HG02885 (cell line): ENCODE results near the gene CCNL1.
"Not testable (repeated sequence)": the region's sequence is repeated elsewhere in the genome, so short reads cannot be mapped to it uniquely, and the experiment has no call there.

Experiments
- ATAC-seq: cut with Tn5 transposase; IDR thresholded peaks from one replicate; pipeline ENCODE4 v1.9.1; 2021; ENCODE audit warnings: mild to moderate bottlenecking; ENCODE audit not compliant: unreplicated experiment, poor library complexity

Gene CCNL1

GRCh38 chr3:157173343-157173742 lies 13.4 kb upstream of the CCNL1 start:
- ATAC-seq: not testable (repeated sequence)

- no peak for ATAC-seq
Measured at GRCh38 chr3:157172746-157173145, 12.8 kb upstream of the CCNL1 start.

- no peak for ATAC-seq
Measured at GRCh38 chr3:157170861-157171260, 10.9 kb upstream of the CCNL1 start.

DNA sequence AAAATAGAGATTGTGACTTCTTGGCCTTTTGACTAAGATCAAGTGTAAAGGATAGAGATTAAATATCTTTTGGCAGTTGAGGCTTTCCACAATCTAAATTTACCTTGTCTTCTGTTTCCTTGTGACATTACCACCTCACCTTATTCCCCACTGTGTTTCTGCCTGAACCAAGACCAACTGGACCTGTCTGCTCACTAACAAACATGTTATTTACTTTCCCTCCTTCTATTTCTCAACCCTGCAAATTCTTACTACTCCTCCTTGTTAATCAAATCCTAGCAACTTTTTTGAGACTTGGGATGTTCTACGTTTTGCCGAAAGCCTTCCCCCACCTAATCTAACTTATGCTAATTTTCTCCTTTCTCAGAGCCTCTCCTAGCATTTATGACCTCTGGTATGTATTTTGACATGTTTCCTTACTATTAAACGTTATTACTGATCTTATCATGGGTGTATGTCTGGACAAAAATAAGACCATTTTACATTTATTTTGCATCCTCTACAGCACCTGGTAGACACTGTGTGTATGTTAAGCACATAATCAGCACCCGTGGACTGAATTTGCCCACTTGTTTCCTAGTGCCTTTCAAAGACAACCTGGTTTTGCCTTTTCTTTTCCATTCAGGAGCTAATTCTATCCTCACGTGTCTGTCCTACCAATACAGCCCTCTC lies 7.6 kb upstream of the CCNL1 start:
- no peak for ATAC-seq

DNA sequence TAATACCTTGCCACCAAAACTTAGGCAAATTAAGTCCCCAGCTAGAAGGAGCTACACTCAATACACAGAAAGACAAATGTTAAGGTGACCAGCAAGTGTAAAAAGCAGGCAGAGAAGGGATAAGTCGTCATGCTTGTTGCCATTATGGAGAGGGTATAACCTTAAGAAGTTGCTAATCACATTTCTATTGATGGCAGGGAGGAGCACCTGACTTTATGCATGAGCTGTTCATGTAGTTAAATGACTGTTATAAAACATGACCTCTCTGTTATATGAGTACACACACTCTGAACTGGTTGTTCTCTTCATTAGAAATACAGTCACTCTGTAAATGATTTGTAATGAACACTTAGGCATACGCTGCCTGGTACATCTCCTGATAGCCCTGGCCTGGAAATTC lies 6.6 kb upstream of the CCNL1 start:
- peak; percentile 70 for ATAC-seq

GRCh38 chr3:157166115-157166514 lies 6.2 kb upstream of the CCNL1 start:
- no peak for ATAC-seq

GRCh38 chr3:157163217-157163953 lies 3.4 kb upstream of the CCNL1 start:
- ATAC-seq: no peak

DNA sequence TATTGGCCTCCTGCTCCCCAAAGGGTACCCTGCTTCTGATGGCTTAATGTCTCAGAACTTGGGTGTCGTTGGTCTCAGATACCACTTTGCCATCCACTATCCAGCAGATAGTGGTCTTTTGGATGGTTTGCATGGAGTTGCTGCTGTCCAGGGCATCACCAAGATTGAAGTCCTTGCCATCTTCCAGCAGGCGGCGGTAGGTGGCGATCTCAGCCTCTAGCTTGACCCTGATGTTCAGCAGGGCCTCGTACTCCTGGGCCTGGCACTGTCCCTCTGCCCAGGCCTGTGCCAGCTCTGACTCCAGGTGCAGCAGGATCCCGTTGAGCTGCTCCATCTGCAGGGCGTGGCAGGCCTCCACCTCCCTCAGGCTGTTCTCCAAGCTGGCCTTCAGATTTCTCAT lies 2.7 kb upstream of the CCNL1 start:
- not testable (repeated sequence) for ATAC-seq

DNA sequence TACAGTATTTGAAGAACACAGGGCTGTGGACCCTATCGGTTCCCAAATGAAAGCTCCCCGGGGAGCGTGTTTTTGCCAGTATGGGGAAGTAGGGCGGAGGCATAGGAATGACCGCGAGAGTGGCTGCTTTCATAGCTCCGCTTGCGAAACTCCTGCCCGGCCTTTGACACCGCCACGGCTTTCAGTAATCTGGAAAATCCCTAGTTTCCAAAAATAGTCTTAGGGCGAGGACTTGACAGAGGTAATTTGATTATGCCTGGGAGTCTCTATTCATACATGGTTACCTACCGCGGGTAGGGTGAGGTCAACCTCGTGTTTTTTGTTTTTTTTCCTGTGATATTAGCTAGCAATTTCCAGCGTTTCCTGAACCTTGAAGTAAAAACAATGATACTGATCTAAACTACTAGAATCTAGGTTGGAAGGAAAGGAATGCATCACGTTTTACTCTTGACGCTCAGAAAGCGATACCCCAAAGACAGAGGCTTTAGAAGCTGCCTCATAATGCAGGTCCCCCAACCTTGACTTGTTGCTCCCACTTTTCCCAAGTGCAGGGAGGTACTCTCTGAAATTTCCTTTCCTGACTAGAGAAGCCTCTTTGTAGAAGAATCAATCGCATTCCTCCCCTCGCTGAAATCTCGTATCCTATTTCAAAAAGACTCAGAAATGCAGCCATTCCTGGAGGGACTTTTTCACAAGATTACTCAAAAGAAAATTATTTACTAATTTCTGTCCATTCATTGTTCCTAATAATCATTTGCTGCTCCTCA lies 894 bp upstream of the CCNL1 start:
- ATAC-seq: peak; percentile 38

GRCh38 chr3:157159037-157159761 lies 748 bp downstream of the CCNL1 start:
- peak; percentile 50 for ATAC-seq

GRCh38 chr3:157157836-157158235 lies 2.1 kb downstream of the CCNL1 start:
- ATAC-seq: no peak

- no peak for ATAC-seq
Measured at GRCh38 chr3:157156837-157157635, 2.9 kb downstream of the CCNL1 start.

- ATAC-seq: no peak
Measured at GRCh38 chr3:157155591-157155990, 4.4 kb downstream of the CCNL1 start.

GRCh38 chr3:157154563-157155330 lies 5.2 kb downstream of the CCNL1 start:
- ATAC-seq: no peak

DNA sequence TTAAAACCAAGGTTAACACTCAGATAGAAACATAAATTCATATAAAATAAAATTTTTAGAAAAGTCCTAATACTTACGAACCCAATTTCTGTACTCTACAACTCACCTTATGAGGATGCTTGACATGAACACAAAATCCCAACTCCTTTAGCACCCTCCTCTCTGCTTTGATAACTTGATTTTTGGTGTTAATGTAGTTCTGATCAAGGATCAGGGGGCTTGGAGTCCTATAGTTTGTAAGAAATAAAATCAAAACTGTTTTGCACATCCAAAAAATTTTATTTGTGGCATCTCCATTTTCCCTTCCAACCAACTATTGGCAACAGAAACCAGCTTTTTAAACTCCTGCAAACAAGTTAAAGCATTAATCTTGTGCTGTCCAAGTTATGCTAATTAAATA lies 7.0 kb downstream of the CCNL1 start:
- ATAC-seq: no peak

DNA sequence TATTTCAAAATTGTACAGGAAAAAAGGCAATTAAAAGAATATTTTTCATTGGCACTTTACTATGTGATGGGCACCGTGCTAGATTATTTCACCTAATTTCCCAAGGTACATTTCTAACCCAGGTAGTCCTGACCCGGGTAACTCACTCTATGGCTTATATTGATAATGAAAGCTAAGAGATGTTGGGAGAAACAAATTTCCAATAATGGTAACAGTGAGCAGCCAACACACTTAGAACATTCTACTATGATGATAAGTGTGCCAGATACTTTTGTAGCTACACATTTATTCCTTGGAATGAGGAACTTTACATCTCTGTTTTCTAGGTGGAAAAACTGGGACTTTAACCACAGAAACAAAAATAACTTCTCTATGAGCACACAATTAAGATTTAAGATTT lies 7.5 kb downstream of the CCNL1 start:
- no peak for ATAC-seq

GRCh38 chr3:157151627-157152026 lies 8.3 kb downstream of the CCNL1 start:
- no peak for ATAC-seq

GRCh38 chr3:157151151-157151550 lies 8.8 kb downstream of the CCNL1 start:
- ATAC-seq: no peak

- ATAC-seq: no peak
Measured at GRCh38 chr3:157149136-157149696, 10.7 kb downstream of the CCNL1 start.
